ENCODE measurements around the gene TCERG1L. TPM values are rescaled to one million over a fixed set of nuclear protein-coding genes. Genes with fewer than 3 reads are reported as not detected.

Gene TCERG1L
- total and polyA plus RNA-seq, 8 donors, result 0.18 TPM; not detected in 7

DNA sequence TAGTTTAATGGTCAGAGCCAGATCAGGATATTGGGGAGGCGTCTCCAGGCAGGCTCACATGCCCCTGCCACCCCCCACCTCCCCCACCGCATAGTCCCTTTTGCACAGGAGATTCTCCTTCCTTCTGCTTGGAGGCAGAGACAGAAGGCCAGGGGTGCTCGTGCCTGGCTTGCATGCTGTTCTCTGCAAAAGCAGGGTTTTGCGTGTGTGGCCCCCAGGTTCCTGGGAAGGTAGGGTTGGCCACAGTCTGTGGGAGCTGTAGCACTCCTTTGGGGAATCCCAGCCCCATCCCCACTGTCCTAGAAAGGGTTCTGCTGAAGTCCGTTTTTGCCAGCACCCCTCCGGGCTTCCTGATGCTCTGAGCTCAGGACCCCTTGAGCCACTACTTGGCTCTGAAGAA lies 1.9 kb upstream of the TCERG1L start:
- H3K4me1 ChIP-seq, result peaks cover 0 to 23% (median 15%) of the 10 kb centered on the region in 4 donors
- WGBS, 5 donors, result 63 to 78% (median 71%) methylated on average over 6 of the region's 6 CpGs
- no peak for DNase-seq
- no peak overlapping the region for H3K4me3 ChIP-seq
- TF ChIP-seq EP300 (IDR thresholded peaks at IDR 0.05), result no peak
- TF ChIP-seq POLR2AphosphoS5 (IDR thresholded peaks at IDR 0.05), result no peak
- TF ChIP-seq POLR2A (IDR thresholded peaks at IDR 0.05), result no peak
- TF ChIP-seq, protein P1, sequence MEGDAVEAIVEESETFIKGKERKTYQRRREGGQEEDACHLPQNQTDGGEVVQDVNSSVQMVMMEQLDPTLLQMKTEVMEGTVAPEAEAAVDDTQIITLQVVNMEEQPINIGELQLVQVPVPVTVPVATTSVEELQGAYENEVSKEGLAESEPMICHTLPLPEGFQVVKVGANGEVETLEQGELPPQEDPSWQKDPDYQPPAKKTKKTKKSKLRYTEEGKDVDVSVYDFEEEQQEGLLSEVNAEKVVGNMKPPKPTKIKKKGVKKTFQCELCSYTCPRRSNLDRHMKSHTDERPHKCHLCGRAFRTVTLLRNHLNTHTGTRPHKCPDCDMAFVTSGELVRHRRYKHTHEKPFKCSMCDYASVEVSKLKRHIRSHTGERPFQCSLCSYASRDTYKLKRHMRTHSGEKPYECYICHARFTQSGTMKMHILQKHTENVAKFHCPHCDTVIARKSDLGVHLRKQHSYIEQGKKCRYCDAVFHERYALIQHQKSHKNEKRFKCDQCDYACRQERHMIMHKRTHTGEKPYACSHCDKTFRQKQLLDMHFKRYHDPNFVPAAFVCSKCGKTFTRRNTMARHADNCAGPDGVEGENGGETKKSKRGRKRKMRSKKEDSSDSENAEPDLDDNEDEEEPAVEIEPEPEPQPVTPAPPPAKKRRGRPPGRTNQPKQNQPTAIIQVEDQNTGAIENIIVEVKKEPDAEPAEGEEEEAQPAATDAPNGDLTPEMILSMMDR (IDR thresholded peaks at IDR 0.05), result no peak
- no peak overlapping the region for H3K27ac ChIP-seq
- intact Hi-C loops (cut with DNase I; ENCODE audit: low total_unique reads), result no loop called here
- H3K9me3 ChIP-seq, result no peaks in the 10 kb centered on the region
- H3K27me3 ChIP-seq, result peaks cover 9 to 86% (median 29%) of the 10 kb centered on the region in 3 donors
- no peaks in the 10 kb centered on the region for H3K36me3 ChIP-seq

DNA sequence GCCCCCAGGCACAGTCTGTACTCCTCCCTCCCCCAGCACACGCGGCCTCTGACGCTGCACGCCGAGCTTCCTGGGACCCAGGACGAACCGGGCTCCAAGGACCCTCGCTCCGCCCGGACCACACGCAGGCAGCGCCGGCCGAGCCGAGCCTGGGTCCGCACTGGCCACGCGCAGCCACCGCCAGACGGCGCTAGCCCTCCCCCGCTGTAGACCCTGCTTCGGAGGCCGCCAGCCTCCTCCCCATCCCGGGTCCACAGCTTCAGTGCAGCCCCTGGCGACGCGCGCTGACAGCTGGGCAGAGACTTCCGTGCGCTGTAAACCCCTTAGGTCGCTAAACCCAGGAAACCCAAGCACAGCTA lies 936 bp upstream of the TCERG1L start:
- intact Hi-C loops (cut with DNase I; ENCODE audit: low total_unique reads), result no loop called here
- TF ChIP-seq POLR2AphosphoS5 (IDR thresholded peaks at IDR 0.05), result no peak
- TF ChIP-seq, protein P1 (IDR thresholded peaks at IDR 0.05), result no peak
- H3K9me3 ChIP-seq, result no peaks in the 10 kb centered on the region
- 0 to 7% (median 5%) methylated on average over 18 to 32 of the region's 32 CpGs for WGBS, 5 donors
- H3K4me1 ChIP-seq, result peaks cover 0 to 23% (median 15%) of the 10 kb centered on the region in 4 donors
- peak in 1 of 2 donors; percentile 78 for DNase-seq
- no peak overlapping the region for H3K27ac ChIP-seq
- H3K36me3 ChIP-seq, result no peaks in the 10 kb centered on the region
- H3K4me3 ChIP-seq, result peak overlapping the region in 2 of 4 donors; percentile 31 to 45
- H3K27me3 ChIP-seq, result peaks cover 9 to 86% (median 29%) of the 10 kb centered on the region in 3 donors

DNA sequence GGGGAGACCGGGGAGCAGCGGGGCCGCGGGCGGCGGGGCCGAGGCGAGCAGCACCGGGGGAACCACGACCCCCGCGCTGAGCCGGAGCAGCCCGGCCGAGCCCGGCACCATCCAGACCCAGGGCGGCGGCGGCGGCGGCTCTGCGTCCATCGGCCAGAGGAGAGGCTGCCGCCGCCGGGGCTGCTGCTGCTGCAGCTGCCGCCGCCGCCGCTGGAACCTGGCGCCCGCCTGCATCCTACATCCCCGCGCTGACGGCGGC lies 190 bp downstream of the TCERG1L start:
- peak in 1 of 2 donors; percentile 48 for DNase-seq
- peak overlapping the region in 3 of 4 donors; percentile 17 to 45 (median 31) for H3K4me3 ChIP-seq
- no peak overlapping the region for H3K27ac ChIP-seq
- H3K4me1 ChIP-seq, result peaks cover 0 to 23% (median 15%) of the 10 kb centered on the region in 4 donors
- H3K27me3 ChIP-seq, result peaks cover 9 to 77% (median 29%) of the 10 kb centered on the region in 3 donors
- no peak for TF ChIP-seq POLR2A (IDR thresholded peaks at IDR 0.05)
- TF ChIP-seq EP300 (IDR thresholded peaks at IDR 0.05), result no peak
- no peak for TF ChIP-seq POLR2AphosphoS5 (IDR thresholded peaks at IDR 0.05)
- TF ChIP-seq, protein P1 (IDR thresholded peaks at IDR 0.05), result no peak
- H3K36me3 ChIP-seq, result no peaks in the 10 kb centered on the region
- WGBS, 5 donors, result 0 to 3% (median 2%) methylated on average over 4 to 35 of the region's 36 CpGs; no CpG with 5 or more reads in 2 of the 5 donors
- intact Hi-C loops (cut with DNase I; ENCODE audit: low total_unique reads), result no loop called here
- no peaks in the 10 kb centered on the region for H3K9me3 ChIP-seq

DNA sequence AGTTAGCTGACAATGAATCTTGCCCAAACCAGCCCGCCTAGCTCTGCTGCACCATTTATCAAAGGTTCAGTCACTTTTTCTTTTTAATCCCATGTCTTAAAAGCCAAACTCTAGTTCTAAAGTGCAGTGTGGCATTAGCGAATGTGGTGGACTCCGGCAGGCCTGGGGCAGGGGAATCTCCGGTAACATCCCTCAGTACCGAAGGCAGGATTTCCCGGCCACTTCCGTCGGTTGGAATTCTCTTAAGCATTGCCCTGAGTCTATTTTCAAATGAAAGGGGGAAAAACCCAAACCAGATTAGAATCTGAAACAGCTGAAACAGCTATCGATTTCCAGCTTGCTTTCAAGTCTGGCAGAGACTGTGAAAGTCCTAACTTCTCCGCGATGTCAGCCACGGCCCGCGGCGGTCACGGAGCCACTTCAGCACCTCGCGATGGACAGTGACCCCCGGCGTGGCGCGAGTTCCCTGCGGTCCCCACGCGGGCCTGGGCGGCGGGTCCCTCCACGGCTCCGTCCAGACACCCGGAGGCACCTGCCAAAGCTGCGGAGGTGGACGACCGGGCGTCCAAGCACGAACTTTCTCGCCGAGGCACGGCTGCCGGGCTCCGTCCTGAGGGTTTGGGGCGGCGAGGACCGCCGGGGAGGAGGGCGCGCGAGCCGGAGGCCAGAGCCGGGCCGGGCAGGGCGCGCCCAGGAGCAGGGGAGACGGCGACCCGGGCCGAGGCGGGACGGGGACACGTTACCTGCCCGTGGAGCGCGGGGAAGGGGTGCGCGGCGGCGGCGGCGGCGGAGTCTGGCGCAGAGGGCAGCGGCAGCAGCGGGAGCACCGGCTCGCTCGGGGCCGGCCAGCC lies 745 bp downstream of the TCERG1L start:
- no peaks in the 10 kb centered on the region for H3K36me3 ChIP-seq
- H3K27ac ChIP-seq, result no peak overlapping the region
- TF ChIP-seq, protein P1 (IDR thresholded peaks at IDR 0.05), result no peak
- no peak for TF ChIP-seq POLR2AphosphoS5 (IDR thresholded peaks at IDR 0.05)
- no peak for TF ChIP-seq EP300 (IDR thresholded peaks at IDR 0.05)
- no peak for TF ChIP-seq POLR2A (IDR thresholded peaks at IDR 0.05)
- no peaks in the 10 kb centered on the region for H3K9me3 ChIP-seq
- intact Hi-C loops (cut with DNase I; ENCODE audit: low total_unique reads), result no loop called here
- peaks cover 9 to 73% (median 29%) of the 10 kb centered on the region in 3 donors for H3K27me3 ChIP-seq
- peak in 1 of 2 donors; percentile 31 for DNase-seq
- H3K4me1 ChIP-seq, result peaks cover 0 to 23% (median 15%) of the 10 kb centered on the region in 4 donors
- H3K4me3 ChIP-seq, result peak overlapping the region in 3 of 4 donors; percentile 17 to 45 (median 31)
- WGBS, 5 donors, result 4 to 8% (median 7%) methylated on average over 25 to 76 of the region's 76 CpGs

Data from stomach (tissue), 9 donors.